HS-5 (cell line): ENCODE results near the gene MRPL34.

Experiments
- DNase-seq: peaks from one replicate; pipeline ENCODE4 v3.0.0-alpha.2; 2012; ENCODE audit warnings: low read depth

MRPL34 gene

DNA sequence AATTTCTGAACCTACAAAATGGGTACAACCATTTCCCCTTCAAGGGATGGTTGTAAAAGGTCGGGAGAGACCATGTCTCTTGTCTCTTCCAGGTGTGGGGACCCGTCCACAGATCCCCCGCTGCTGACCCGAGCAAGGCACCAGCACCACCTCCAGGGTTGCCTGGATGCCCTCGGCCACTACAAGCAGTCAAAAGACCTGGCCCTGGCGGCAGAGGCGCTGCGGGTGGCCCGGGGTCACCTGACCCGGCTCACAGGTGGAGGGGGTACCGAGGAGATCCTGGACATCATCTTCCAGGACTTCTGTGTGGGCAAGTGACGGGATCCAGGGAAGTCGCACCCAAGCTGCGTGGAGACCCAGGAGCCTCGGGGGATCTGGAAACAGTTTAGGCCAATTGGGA, 35.7 kb downstream of the MRPL34 start:
- DNase-seq = no peak

DNA sequence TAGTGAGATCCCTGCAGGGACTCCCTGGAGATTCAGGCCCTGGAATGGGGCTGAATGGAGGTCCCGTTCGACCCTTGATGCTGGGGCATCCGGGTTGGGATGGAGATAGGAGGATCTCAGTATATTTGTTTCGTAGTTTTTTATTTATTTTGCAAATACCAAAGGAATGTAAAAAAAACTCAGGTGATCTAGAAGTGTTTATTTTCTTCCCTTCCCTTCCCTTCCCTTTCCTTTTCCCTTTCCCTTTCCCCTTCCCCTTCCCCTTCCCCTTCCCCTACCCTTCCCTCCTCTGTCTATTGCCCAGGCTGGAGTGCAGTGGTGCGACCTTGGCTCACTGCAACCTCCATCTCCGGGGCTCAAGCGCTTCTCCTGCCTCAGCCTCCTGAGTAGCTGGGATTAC, 36.2 kb downstream of the MRPL34 start:
- DNase-seq = no peak

DNA sequence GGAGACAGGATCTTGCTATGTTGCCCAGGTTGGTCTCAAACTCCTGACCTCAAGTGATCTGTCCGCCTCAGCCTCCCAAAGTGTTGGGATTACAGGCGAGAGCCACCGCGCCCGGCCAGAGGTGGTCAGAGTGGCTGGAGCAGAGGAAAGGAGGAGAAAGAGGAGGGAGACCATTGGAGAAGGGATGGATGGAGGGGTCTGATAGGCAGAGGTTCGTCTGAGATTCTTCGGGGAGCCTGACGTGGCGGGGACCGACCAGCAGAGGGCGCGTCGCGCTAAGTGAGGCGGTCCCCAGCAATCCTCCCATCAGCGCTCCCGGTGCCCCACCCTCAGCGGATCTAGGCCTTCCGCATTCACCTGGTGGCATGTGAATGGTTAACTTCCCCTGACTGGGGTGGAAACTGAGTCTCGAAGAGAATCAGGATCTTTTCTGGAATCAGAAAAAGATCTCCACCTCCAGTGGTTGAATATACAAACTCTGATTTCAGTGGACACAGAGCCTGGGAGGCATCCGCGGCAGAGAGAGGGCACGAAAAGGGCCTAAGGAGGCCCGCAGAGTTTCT, 40.5 kb downstream of the MRPL34 start:
- DNase-seq = no peak

DNA sequence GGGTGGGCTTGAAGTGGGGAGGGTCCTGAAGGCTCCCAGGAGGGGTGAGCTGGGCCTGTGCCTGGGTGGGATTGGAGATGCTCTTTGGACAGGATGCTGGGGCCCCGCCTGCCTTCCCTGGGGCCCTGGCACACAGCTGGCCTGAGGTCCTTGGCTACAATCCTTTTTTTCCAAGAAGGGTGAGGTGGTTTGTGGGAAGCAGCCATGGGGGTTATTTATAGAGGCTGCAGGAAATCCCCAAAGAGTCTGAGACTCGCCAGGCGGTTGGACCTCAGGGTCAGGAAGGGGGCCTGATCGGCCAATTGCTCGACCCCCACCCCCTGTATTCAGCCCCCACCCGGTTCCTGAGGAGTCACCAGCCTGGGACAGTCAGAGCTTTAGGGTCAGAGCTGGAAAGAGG, 41.7 kb downstream of the MRPL34 start:
- no peak for DNase-seq

DNA sequence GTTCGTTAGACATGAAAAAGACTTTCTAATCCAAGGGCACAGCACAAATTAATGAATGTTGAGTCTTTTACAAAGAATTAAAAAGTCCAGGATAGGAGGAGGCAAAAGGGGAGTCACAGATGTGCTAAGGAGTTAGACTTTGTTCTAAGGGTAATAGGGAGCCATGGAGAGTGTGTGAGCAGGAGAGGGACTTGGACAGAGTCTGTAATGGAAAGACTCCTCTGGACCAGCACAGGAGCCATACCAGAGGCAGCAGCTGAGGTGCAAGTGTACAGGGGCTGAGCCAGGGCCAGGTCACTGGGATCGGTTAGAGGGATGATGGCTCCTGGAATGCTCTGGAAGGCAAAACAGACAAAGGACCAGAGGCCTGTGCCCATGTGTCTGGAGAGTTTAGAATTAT, 42.2 kb downstream of the MRPL34 start:
- DNase-seq = no peak

DNA sequence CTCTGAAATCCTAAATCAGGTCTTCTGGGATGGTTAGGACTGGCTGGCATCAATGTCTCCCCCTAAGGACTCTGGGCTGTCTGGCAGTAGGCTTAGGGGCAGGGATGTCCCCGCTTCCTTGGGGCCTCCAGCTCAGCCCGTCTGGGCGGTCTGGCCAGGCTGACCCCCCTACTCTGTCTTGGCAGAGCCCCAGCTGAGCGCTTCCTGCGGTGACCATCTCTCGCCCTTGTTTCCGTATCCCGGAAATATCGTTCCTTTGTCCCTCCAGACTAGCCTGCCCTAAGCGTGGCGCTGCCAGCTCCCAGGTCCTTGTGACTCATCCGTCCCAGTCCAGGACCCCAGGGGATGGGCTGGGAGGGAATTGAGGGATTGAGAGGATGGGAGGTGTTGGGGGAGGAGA, 43.0 kb downstream of the MRPL34 start:
- DNase-seq = no peak

DNA sequence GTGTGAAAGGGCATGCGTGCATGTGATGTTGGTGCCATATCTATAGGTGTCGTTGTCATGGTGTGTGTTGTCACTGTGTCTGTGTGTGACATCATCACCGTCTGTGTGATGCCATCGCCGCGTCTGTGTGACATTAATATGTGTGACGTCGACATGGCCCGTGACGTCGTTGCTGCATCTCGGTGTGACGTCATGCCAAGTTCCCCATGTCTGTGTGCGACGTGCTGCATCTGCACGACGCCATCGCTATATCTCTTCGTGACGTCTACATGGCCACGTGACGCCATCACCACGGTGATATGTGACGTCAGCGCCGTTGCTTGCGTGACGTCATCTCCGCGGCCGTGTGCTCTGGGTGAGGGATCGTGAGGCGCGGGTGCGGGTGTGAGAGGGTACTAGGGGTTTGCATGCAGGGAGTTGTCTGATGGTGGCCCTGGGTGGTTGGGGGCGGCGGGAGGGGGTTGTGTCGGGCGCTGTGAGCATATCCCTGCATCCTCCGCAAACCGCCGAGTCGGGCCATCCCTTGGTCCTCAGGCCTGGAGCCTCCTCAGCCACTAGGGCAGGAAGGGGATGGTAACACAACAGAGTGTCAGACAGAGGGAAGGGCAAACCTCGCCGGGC, 46.3 kb downstream of the MRPL34 start:
- DNase-seq = no peak

DNA sequence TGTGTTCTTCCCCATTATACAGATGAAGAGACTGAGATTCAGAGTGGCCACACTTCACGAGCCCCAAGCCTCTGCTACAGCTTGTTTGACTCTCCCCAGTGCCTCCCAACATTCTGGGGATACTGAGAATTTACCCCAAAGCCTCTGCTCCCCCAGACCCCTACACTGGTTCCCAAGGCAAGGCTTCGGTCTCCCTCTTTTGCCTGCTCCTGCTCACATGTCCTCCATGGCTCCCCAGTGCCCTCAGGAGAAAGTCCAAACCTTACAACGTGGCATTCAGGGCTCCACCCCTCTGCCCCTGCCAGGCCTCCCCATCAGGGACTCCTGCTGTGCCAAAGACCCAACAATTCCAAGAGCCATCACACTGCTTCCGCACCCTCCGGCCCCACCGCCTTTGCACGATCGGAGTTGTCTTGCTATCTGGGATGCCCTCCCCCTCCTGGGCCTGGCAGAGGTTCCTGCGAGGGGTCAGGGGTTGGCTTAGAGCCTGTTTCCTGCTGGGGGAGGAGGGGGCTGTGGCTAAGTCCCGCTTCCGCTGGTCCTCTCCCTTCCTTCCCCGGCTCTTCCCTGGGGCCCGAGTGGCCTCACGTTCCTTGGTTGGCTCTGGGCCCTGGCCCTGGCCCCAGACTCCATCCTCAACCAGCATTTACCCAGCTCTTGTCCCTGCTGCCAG, 47.1 kb downstream of the MRPL34 start:
- no peak for DNase-seq

DNA sequence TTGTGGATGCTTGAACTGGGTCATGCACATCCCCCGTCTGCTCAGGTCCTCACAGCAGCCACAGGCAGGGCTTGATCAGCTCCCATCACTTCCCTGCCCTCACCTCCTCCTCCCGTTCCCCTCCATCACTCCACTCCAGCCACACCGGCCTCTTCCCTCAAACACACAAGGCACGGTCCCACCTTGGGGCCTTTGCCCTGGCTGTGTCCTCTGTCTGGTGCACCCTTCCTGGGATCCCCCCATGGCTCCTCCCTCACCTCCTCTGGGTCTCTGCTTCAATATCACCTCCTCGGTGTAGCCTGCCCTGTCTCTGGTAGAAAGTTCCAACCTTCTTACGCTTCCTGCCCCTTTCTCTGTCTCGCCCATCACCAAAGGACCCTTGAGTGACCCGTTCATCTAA, 47.7 kb downstream of the MRPL34 start:
- no peak for DNase-seq
